ELR (cell line): ENCODE measurements around the gene AHSA1.

Experiments
- DNase-seq: peaks from one replicate; pipeline ENCODE4 v3.0.0-alpha.2; 2015; ENCODE audit warnings: low read depth

The AHSA1 gene

DNA sequence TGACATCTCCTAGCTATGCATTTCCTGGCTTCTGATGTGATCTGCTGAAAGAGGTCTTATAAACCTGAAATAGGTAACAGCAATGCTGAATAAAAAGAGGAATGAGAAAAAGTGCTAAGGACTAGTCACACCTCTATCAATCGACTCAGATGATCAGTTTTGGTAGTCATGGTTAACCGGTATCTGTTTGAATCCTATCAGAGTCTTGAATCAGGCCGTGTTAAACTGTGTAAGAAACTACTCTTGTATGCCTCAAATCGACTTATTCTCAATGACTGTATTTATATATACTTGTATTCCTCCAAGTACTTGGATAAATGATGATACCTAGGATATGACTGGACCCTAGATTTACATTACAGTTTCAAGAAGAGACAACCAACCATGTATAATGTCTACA lies 51.5 kb downstream of the AHSA1 start:
- no peak for DNase-seq

GRCh38 chr14:77511486-77512162 lies 53.7 kb downstream of the AHSA1 start:
- no peak for DNase-seq

- DNase-seq: no peak
Measured at GRCh38 chr14:77516126-77516525, 58.2 kb downstream of the AHSA1 start.
